GM12878 (cell line): Measurements from ENCODE around the gene MAMDC2. TPM values are rescaled to one million over a fixed set of nuclear protein-coding genes. Genes with fewer than 3 reads are reported as not detected.

Source experiments
- ATAC-seq: fragments of 200-7000 bp; cut with Tn5 transposase; 3 replicates; pipeline ENCODE4 v1.9.1; 2020; ENCODE audit warnings: mild to moderate bottlenecking, moderate library complexity
- BruUV-seq: library from RNA; stranded (reverse); fragments of 400-500 nt; replicated peaks from 2 replicates; lab custom pipeline; 2021; lab: Mats Ljungman, UMichigan
- CTCF ChIA-PET: fragments of 300-600 bp; sonication (Branson Sonifier 250); formaldehyde crosslinking; extraction: SDS; loops from one replicate; lab custom pipeline; 2021; ENCODE audit warnings: inconsistent platforms; lab: Yijun Ruan, JAX
- POLR2A ChIA-PET: fragments of 350-600 bp; formaldehyde crosslinking; extraction: SDS; loops from one replicate; lab custom pipeline; 2021; ENCODE audit warnings: inconsistent platforms; lab: Charles Lee
- RAD21 ChIA-PET: fragments of 300-600 bp; sonication (Branson Sonifier 250); formaldehyde crosslinking; loops from one replicate; lab custom pipeline; 2023; ENCODE audit warnings: antibody characterized with exemption; ENCODE audit not compliant: unreplicated experiment; lab: Charles Lee
- SMC1A ChIA-PET: fragments of 300-600 bp; sonication (Branson Sonifier 250); formaldehyde crosslinking; loops from one replicate; lab custom pipeline; 2023; ENCODE audit not compliant: unreplicated experiment, uncharacterized antibody; lab: Charles Lee
- DNase-seq: peaks from one replicate; pipeline ENCODE4 v3.0.0-alpha.2; 2011; ENCODE audit warnings: low read depth, low spot score
- FAIRE-seq: peaks from 3 replicates; lab custom pipeline; 2011; peaks lifted over from hg19 to GRCh38; lab: Jason Lieb, UNC
- H2AFZ ChIP-seq: 2 replicates; pipeline ENCODE4 v1.6.0; 2011; ENCODE audit warnings: low read depth, low read length, control low read depth; ENCODE audit not compliant: control insufficient read depth
- H3K27ac ChIP-seq: 2 replicates; pipeline ENCODE4 v1.5.1; 2011; ENCODE audit warnings: control low read depth; ENCODE audit not compliant: control insufficient read depth, insufficient read depth
- H3K27me3 ChIP-seq, 2 experiments: replicated peaks in 1 of 2; 2 replicates each; pipeline versions ENCODE4 v1.6.0 to v1.6.1; 2011; ENCODE audit warnings: low read length in 1 of 2; ENCODE audit not compliant: control insufficient read depth in 2 of 2, insufficient read depth in 2 of 2
- H3K36me3 ChIP-seq, 2 experiments: 2 replicates each; pipeline ENCODE4 v1.5.1; 2011; ENCODE audit warnings: low read length in 1 of 2; ENCODE audit not compliant: control insufficient read depth in 2 of 2, insufficient read depth in 2 of 2
- H3K4me1 ChIP-seq: 2 replicates; pipeline ENCODE4 v1.6.1; 2011; ENCODE audit warnings: mild to moderate bottlenecking, low read length, moderate library complexity, mixed read lengths; ENCODE audit not compliant: control insufficient read depth, insufficient read depth
- H3K4me2 ChIP-seq: 2 replicates; pipeline ENCODE4 v1.6.0; 2011; ENCODE audit warnings: control low read depth; ENCODE audit not compliant: control insufficient read depth, insufficient read depth
- H3K4me3 ChIP-seq: fragments of 200-600 bp; sonication (generic); 2 replicates; pipeline ENCODE4 v1.5.1; 2016
- H3K79me2 ChIP-seq: 2 replicates; pipeline ENCODE4 v1.6.0; 2011; ENCODE audit warnings: low read length; ENCODE audit not compliant: control insufficient read depth, insufficient read depth
- H3K9ac ChIP-seq: 2 replicates; pipeline ENCODE4 v1.8.0; 2011; ENCODE audit warnings: low read length, control low read depth, mixed read lengths; ENCODE audit not compliant: control insufficient read depth, insufficient read depth
- H3K9me3 ChIP-seq: replicated peaks from 3 replicates; pipeline ENCODE4 v1.5.1; 2011; ENCODE audit warnings: mild to moderate bottlenecking, low read length; ENCODE audit not compliant: control insufficient read depth, insufficient read depth
- H4K20me1 ChIP-seq: 2 replicates; pipeline ENCODE4 v1.6.0; 2011; ENCODE audit not compliant: control insufficient read depth, insufficient read depth
- CREM ChIP-seq: IDR thresholded peaks from 2 replicates; pipeline ENCODE4 v1.6.1; 2014; ENCODE audit warnings: antibody characterized with exemption, low read depth
- EZH2 ChIP-seq: IDR thresholded peaks from 2 replicates; pipeline ENCODE4 v1.6.1; 2012; ENCODE audit warnings: low read depth, mild to moderate bottlenecking, control low read depth, inconsistent platforms, low read length, borderline replicate concordance; ENCODE audit not compliant: control insufficient read depth
- JUND ChIP-seq: IDR thresholded peaks from 2 replicates; pipeline ENCODE4 v1.6.1; 2012; ENCODE audit warnings: low read depth, mild to moderate bottlenecking, low read length, improper control_type of control experiment, moderate library complexity
- KDM1A ChIP-seq: fragments of 200-600 bp; sonication (generic); IDR thresholded peaks from 2 replicates; pipeline ENCODE4 v1.6.1; 2016; ENCODE audit warnings: borderline replicate concordance
- NFIC ChIP-seq: IDR thresholded peaks from 2 replicates; pipeline ENCODE4 v1.6.1; 2012; ENCODE audit warnings: low read depth, mild to moderate bottlenecking, inconsistent platforms, low read length, moderate library complexity
- NR2C1 ChIP-seq: fragments of 450-650 bp; IDR thresholded peaks from 2 replicates; pipeline ENCODE4 v1.6.1; 2017; ENCODE audit warnings: antibody characterized with exemption, mild to moderate bottlenecking, moderate library complexity
- NR2C2 ChIP-seq: IDR thresholded peaks from 2 replicates; pipeline ENCODE4 v1.6.1; 2011; ENCODE audit warnings: borderline replicate concordance, low read depth; ENCODE audit not compliant: control insufficient read depth, insufficient read length
- RUNX3 ChIP-seq: IDR thresholded peaks from 2 replicates; pipeline ENCODE4 v1.6.1; 2012; ENCODE audit warnings: low read length, inconsistent platforms
- SREBF2 ChIP-seq: IDR thresholded peaks from 2 replicates; pipeline ENCODE4 v1.6.1; 2012; ENCODE audit warnings: mild to moderate bottlenecking, low read length
- WGBS: methylation state at CpG from one replicate; pipeline ENCODE4 v1.1.6; 2016; ENCODE audit warnings: low lambda C conversion rate; ENCODE audit not compliant: insufficient replicate concordance, insufficient coverage; ENCODE audit errors: missing lambda C conversion rate; 5-methylcytosine and 5-hydroxymethylcytosine counted together
- in situ Hi-C: fragments of 300-500 bp; cut with MboI; formaldehyde crosslinking; loops from 9 replicates; pipeline ENCODE4 v1.14.3; 2018; ENCODE audit warnings: mixed read lengths
- intact Hi-C: fragments of 100-400 bp; cut with micrococcal nuclease; formaldehyde crosslinking; loops from one replicate; pipeline ENCODE4 v1.14.2; 2022; ENCODE audit not compliant: unreplicated experiment
- polyA plus RNA-seq, 11 experiments: library from polyadenylated mRNA; depleted of rRNA in 4 of 11; unstranded in 6 of 11; stranded (reverse) in 5 of 11; fragments of >200 nt; fragmentation: Nextera tagmentation in 4 of 11; fragmentation: Illumina TruSeq in 1 of 11; extraction: Ambion mirVana in 4 of 11; extraction: Trizol in 1 of 11; gene quantifications; 1 replicate in 1 of 11; 2 replicates in 10 of 11; pipeline versions ENCODE4 v1.2.1 to v1.2.3, GENCODE V29; 2011 to 2016; ENCODE audit warnings: inconsistent platforms in 2 of 11, missing spikeins in 2 of 11, low read depth in 1 of 11
- total RNA-seq, 4 experiments: library from RNA; depleted of rRNA in 3 of 4; stranded (reverse); fragments of >200 nt in 3 of 4; fragmentation: Illumina TruSeq in 1 of 4; extraction: Trizol in 1 of 4; gene quantifications; 2 replicates each; pipeline versions ENCODE4 v1.2.1 to v1.2.3, GENCODE V29; 2013 to 2021
- TF ChIP-seq, protein P1 (sequence below): fragments of 150-350 bp; IDR thresholded peaks from 2 replicates; pipeline ENCODE4 v1.6.1; 2014; ENCODE audit warnings: mild to moderate bottlenecking, low read depth, low read length
- TF ChIP-seq, protein P2 (sequence below): fragments of 450-650 bp; conservative IDR thresholded peaks from 2 replicates; pipeline ENCODE4 v1.6.1; 2017; ENCODE audit warnings: mild to moderate bottlenecking, moderate library complexity
- TF ChIP-seq, protein P3 (sequence below): IDR thresholded peaks from 2 replicates; pipeline ENCODE4 v1.6.1; 2011; ENCODE audit warnings: low read depth, mild to moderate bottlenecking, low read length, moderate library complexity, borderline replicate concordance; ENCODE audit errors: extremely low read depth
- TF ChIP-seq, protein P4 (sequence below): fragments of 450-650 bp; formaldehyde crosslinking; IDR thresholded peaks from 2 replicates; pipeline ENCODE4 v1.5.0; 2022; ENCODE audit warnings: mild to moderate bottlenecking, missing genetic modification characterization
- TF ChIP-seq, protein P5 (sequence below): IDR thresholded peaks from 2 replicates; pipeline ENCODE4 v1.6.1; 2011; ENCODE audit warnings: borderline replicate concordance, low read depth, mild to moderate bottlenecking, moderate library complexity, low read length; ENCODE audit not compliant: insufficient read depth, poor library complexity, severe bottlenecking

Gene MAMDC2
- total and polyA plus RNA-seq, 10 of the 15 experiments (the other 5 are each of a cell fraction or from before 2014, with no cell fraction given): 0.01 to 0.09 TPM; not detected in 8

DNA sequence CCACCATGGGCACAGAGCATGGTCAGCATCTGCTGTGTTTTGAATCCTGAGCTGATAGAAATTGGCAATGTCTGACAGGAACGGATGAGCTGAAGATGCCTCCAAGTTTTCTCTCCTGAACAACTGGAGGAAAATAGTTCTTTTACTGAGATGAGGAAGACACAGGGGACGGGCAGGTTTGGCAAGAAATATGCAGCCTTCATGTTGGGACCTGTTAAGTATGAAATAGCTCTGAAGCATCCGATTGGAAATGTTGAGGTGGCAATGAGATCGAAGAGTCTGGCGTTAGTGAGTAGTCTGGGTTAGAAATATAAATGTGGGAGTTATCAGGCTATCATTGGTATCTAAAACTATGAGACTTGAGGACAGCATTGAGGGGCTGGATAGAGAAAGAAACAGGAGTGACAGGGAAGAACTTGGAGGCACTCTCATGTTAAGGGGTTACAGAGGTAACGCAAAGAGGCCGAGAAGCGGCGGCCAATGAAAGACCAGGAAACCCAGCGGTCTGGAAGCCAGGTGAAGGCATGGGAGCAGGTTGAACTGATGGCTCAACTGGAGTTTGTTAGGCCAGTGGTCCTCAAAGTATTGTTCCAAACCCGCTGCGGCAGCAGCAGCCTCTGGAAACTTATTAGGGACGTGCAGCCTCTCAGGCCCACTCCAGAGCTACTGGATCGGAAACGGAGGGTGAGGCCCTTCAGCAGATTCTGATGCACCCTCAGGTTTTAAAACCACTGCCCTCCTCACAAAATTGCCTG lies 1.0 kb upstream of the MAMDC2 start:
- H3K4me1 ChIP-seq: no peaks in the 10 kb centered on the region
- H3K9me3 ChIP-seq: no peaks in the 10 kb centered on the region
- no peaks in the 10 kb centered on the region for H3K79me2 ChIP-seq
- FAIRE-seq (no peak), ATAC-seq (no peak), DNase-seq (no peak)
- no peak overlapping the region for H3K4me3 ChIP-seq
- WGBS: 49% methylated on average over 15 of the region's 15 CpGs
- no peak overlapping the region for H2AFZ ChIP-seq
- CTCF ChIA-PET: no interaction called here
- no peak overlapping the region for H3K9ac ChIP-seq
- H3K27ac ChIP-seq: no peak overlapping the region
- intact Hi-C loops: no loop called here
- RAD21 ChIA-PET: no interaction called here
- POLR2A ChIA-PET: no interaction called here
- no TSS peak for BruUV-seq
- H3K36me3 ChIP-seq: no peaks in the 10 kb centered on the region
- SMC1A ChIA-PET: no interaction called here
- peaks cover 5 to 9% of the 10 kb centered on the region in 2 experiments; a peak in 3 of 4 replicates for H3K27me3 ChIP-seq
- no peaks in the 10 kb centered on the region for H4K20me1 ChIP-seq
- in situ Hi-C loops: no loop called here
- no peak overlapping the region for H3K4me2 ChIP-seq
- TF ChIP-seq, protein P1, sequence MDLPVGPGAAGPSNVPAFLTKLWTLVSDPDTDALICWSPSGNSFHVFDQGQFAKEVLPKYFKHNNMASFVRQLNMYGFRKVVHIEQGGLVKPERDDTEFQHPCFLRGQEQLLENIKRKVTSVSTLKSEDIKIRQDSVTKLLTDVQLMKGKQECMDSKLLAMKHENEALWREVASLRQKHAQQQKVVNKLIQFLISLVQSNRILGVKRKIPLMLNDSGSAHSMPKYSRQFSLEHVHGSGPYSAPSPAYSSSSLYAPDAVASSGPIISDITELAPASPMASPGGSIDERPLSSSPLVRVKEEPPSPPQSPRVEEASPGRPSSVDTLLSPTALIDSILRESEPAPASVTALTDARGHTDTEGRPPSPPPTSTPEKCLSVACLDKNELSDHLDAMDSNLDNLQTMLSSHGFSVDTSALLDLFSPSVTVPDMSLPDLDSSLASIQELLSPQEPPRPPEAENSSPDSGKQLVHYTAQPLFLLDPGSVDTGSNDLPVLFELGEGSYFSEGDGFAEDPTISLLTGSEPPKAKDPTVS: no peak
- TF ChIP-seq, protein P2, sequence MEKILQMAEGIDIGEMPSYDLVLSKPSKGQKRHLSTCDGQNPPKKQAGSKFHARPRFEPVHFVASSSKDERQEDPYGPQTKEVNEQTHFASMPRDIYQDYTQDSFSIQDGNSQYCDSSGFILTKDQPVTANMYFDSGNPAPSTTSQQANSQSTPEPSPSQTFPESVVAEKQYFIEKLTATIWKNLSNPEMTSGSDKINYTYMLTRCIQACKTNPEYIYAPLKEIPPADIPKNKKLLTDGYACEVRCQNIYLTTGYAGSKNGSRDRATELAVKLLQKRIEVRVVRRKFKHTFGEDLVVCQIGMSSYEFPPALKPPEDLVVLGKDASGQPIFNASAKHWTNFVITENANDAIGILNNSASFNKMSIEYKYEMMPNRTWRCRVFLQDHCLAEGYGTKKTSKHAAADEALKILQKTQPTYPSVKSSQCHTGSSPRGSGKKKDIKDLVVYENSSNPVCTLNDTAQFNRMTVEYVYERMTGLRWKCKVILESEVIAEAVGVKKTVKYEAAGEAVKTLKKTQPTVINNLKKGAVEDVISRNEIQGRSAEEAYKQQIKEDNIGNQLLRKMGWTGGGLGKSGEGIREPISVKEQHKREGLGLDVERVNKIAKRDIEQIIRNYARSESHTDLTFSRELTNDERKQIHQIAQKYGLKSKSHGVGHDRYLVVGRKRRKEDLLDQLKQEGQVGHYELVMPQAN: no peak
- TF ChIP-seq NR2C2: no peak
- TF ChIP-seq NR2C1: no peak
- no peak for TF ChIP-seq EZH2
- TF ChIP-seq, protein P3, sequence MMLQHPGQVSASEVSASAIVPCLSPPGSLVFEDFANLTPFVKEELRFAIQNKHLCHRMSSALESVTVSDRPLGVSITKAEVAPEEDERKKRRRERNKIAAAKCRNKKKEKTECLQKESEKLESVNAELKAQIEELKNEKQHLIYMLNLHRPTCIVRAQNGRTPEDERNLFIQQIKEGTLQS: no peak
- no peak for TF ChIP-seq SREBF2
- TF ChIP-seq, protein P4, sequence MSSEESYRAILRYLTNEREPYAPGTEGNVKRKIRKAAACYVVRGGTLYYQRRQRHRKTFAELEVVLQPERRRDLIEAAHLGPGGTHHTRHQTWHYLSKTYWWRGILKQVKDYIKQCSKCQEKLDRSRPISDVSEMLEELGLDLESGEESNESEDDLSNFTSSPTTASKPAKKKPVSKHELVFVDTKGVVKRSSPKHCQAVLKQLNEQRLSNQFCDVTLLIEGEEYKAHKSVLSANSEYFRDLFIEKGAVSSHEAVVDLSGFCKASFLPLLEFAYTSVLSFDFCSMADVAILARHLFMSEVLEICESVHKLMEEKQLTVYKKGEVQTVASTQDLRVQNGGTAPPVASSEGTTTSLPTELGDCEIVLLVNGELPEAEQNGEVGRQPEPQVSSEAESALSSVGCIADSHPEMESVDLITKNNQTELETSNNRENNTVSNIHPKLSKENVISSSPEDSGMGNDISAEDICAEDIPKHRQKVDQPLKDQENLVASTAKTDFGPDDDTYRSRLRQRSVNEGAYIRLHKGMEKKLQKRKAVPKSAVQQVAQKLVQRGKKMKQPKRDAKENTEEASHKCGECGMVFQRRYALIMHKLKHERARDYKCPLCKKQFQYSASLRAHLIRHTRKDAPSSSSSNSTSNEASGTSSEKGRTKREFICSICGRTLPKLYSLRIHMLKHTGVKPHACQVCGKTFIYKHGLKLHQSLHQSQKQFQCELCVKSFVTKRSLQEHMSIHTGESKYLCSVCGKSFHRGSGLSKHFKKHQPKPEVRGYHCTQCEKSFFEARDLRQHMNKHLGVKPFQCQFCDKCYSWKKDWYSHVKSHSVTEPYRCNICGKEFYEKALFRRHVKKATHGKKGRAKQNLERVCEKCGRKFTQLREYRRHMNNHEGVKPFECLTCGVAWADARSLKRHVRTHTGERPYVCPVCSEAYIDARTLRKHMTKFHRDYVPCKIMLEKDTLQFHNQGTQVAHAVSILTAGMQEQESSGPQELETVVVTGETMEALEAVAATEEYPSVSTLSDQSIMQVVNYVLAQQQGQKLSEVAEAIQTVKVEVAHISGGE (CRISPR knock-in tag): no peak
- no peak for TF ChIP-seq JUND
- no peak for TF ChIP-seq NFIC
- TF ChIP-seq RUNX3: no peak
- TF ChIP-seq CREM: no peak
- TF ChIP-seq, protein P5, sequence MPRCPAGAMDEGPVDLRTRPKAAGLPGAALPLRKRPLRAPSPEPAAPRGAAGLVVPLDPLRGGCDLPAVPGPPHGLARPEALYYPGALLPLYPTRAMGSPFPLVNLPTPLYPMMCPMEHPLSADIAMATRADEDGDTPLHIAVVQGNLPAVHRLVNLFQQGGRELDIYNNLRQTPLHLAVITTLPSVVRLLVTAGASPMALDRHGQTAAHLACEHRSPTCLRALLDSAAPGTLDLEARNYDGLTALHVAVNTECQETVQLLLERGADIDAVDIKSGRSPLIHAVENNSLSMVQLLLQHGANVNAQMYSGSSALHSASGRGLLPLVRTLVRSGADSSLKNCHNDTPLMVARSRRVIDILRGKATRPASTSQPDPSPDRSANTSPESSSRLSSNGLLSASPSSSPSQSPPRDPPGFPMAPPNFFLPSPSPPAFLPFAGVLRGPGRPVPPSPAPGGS: no peak
- TF ChIP-seq KDM1A: no peak
